ENCODE measurements around the gene RAD54L. TPM values are rescaled to one million over a fixed set of nuclear protein-coding genes. Genes with fewer than 3 reads are reported as not detected.

The RAD54L gene
- total and polyA plus RNA-seq, 3 experiments from 2014 or later: 0.39 to 53.7 (median 50.7) TPM

DNA sequence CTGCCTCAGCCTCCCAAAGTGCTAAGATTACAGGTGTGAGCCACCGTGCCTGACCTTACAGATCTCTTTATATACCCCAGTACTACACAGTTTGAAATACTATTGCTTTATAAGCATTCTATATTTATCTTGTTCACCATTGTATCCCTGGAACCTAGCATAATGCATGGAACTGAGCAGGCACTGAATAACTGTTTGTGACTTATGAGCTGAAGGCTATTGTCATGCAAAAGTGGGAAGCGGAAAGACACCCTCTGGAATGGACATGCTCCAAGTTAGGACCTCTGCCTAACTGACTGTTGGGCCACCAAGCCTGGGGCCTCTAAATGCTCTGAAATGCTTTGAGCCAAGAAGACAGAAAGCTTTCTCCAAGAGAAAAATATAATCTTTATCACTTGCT, 47.7 kb downstream of the RAD54L start:
- Histone ChIP-seq H3K36me3 (ENCODE audit: insufficient read depth, low read length) (peaks cover 9% of the 10 kb centered on the region), H3K4me1 (ENCODE audit: insufficient read depth, low read length) (no peaks in the 10 kb centered on the region), H3K9me3 (ENCODE audit: low read length) (no peaks in the 10 kb centered on the region), H3K27me3 (ENCODE audit: insufficient read depth, low read length, poor library complexity, severe bottlenecking) (no peaks in the 10 kb centered on the region), H3K4me3 (ENCODE audit: low read length) (no peak overlapping the region), H3K27ac (ENCODE audit: low read depth, low read length) (no peak overlapping the region)
- DNase-seq: no peak
- H3K4me3 Mint-ChIP-seq: no peak overlapping the region
- no peaks in the 10 kb centered on the region for H3K27me3 Mint-ChIP-seq
- H3K27ac Mint-ChIP-seq: no peak overlapping the region
- CTCF ChIA-PET: no interaction called here
- H3K4me1 Mint-ChIP-seq: peaks cover 1 to 8% (median 2%) of the 10 kb centered on the region in 3 donors
- H3K9me3 Mint-ChIP-seq: no peaks in the 10 kb centered on the region
- peaks cover 3 to 44% (median 15%) of the 10 kb centered on the region in 3 donors for H3K36me3 Mint-ChIP-seq
- POLR2A ChIA-PET: no interaction called here

GRCh38 chr1:46298387-46298786, 50.8 kb downstream of the RAD54L start:
- no peaks in the 10 kb centered on the region for H3K27me3 ChIP-seq (ENCODE audit: insufficient read depth, low read length, poor library complexity, severe bottlenecking)
- Mint-ChIP-seq H3K36me3 (peaks cover 3 to 40% (median 14%) of the 10 kb centered on the region in 3 donors), H3K4me1 (peaks cover 16 to 34% (median 19%) of the 10 kb centered on the region in 3 donors), H3K27ac (no peak overlapping the region), H3K9me3 (no peaks in the 10 kb centered on the region), H3K4me3 (no peak overlapping the region), H3K27me3 (no peaks in the 10 kb centered on the region)
- no peak overlapping the region for H3K4me3 ChIP-seq (ENCODE audit: low read length)
- no peak overlapping the region for H3K27ac ChIP-seq (ENCODE audit: low read depth, low read length)
- POLR2A ChIA-PET: no interaction called here
- peaks cover 9% of the 10 kb centered on the region for H3K36me3 ChIP-seq (ENCODE audit: insufficient read depth, low read length)
- H3K4me1 ChIP-seq (ENCODE audit: insufficient read depth, low read length): peaks cover 12% of the 10 kb centered on the region
- no peak for DNase-seq
- CTCF ChIA-PET: interaction anchor here (1.0 kb wide), 1 partner anchor 10 kb away, joined by 3 read pairs; no protein-coding TSS in a partner anchor
- H3K9me3 ChIP-seq (ENCODE audit: low read length): no peaks in the 10 kb centered on the region

DNA sequence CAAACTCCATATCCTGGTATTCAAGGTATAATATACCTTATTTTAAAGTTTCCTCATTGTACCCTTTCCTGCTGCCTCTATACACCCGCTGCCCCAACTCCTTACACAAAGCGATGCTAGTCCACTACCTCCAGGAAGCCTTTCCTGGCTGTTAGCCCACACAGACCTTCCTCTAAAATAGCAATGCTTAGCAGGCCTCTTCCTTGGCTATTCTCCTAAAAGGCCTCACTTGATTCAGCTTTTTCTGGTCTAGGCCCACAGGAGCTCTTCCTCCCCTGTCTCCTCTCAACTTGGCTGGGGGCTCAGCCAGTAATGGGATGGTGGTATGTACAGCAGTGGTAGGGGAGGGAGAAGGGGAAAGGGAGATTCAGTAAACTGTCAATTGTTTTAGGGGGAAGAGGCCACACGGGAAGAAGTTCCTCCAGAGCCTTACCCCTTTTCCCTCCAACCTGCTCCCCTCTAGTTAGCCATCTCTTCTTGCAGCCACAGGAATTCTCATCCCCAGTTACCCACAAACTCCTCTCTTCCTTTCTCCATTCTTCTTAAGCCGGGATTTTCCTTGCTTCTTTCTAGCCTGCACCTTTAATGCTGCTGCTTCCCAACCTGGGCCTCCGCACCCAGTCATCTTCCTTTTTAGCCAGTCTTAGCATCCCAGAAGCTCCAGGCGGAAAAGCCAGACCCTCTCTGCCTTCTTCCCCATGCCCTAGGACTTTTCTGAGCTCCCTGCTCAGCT, 53.3 kb downstream of the RAD54L start:
- Mint-ChIP-seq H3K9me3 (no peaks in the 10 kb centered on the region), H3K27me3 (no peaks in the 10 kb centered on the region), H3K36me3 (peaks cover 3 to 39% (median 13%) of the 10 kb centered on the region in 3 donors), H3K27ac (peak overlapping the region; percentile 38 to 99 (median 90)), H3K4me3 (peak overlapping the region; percentile 94 to 99 (median 98)), H3K4me1 (peaks cover 27 to 55% (median 34%) of the 10 kb centered on the region in 3 donors)
- peak overlapping the region; percentile 91 for H3K27ac ChIP-seq (ENCODE audit: low read depth, low read length)
- ChIA-PET CTCF (no interaction called here), POLR2A (interaction anchor here (0.5 kb wide), 1 partner anchor 13 kb away, joined by 3 read pairs; no protein-coding TSS in a partner anchor)
- peaks cover 9% of the 10 kb centered on the region for H3K36me3 ChIP-seq (ENCODE audit: insufficient read depth, low read length)
- H3K4me3 ChIP-seq (ENCODE audit: low read length): peak overlapping the region; percentile 94
- H3K4me1 ChIP-seq (ENCODE audit: insufficient read depth, low read length): peaks cover 26% of the 10 kb centered on the region
- no peaks in the 10 kb centered on the region for H3K9me3 ChIP-seq (ENCODE audit: low read length)
- no peak for DNase-seq
- H3K27me3 ChIP-seq (ENCODE audit: insufficient read depth, low read length, poor library complexity, severe bottlenecking): no peaks in the 10 kb centered on the region

- Histone ChIP-seq H3K9me3 (ENCODE audit: low read length) (no peaks in the 10 kb centered on the region), H3K27me3 (ENCODE audit: insufficient read depth, low read length, poor library complexity, severe bottlenecking) (no peaks in the 10 kb centered on the region), H3K4me3 (ENCODE audit: low read length) (peak overlapping the region; percentile 94), H3K36me3 (ENCODE audit: insufficient read depth, low read length) (peaks cover 9% of the 10 kb centered on the region), H3K4me1 (ENCODE audit: insufficient read depth, low read length) (peaks cover 26% of the 10 kb centered on the region), H3K27ac (ENCODE audit: low read depth, low read length) (peak overlapping the region; percentile 91)
- H3K4me3 Mint-ChIP-seq: peak overlapping the region; percentile 94 to 99 (median 98)
- peaks cover 30 to 60% (median 39%) of the 10 kb centered on the region in 3 donors for H3K4me1 Mint-ChIP-seq
- H3K27me3 Mint-ChIP-seq: no peaks in the 10 kb centered on the region
- peak overlapping the region in 7 of 8 donors; percentile 70 to 99 (median 90) for H3K27ac Mint-ChIP-seq
- no peaks in the 10 kb centered on the region for H3K9me3 Mint-ChIP-seq
- CTCF ChIA-PET: no interaction called here
- H3K36me3 Mint-ChIP-seq: peaks cover 3 to 37% (median 12%) of the 10 kb centered on the region in 3 donors
- POLR2A ChIA-PET: interaction anchor here (0.5 kb wide), 1 partner anchor 13 kb away, joined by 3 read pairs; no protein-coding TSS in a partner anchor
- no peak for DNase-seq
These were observed 53.8 kb downstream of the RAD54L start for GRCh38 chr1:46301406-46301807.

- no peaks in the 10 kb centered on the region for H3K27me3 Mint-ChIP-seq
- H3K9me3 Mint-ChIP-seq: no peaks in the 10 kb centered on the region
- Histone ChIP-seq H3K4me3 (ENCODE audit: low read length) (peak overlapping the region; percentile 94), H3K27ac (ENCODE audit: low read depth, low read length) (peak overlapping the region; percentile 91), H3K4me1 (ENCODE audit: insufficient read depth, low read length) (peaks cover 32% of the 10 kb centered on the region), H3K27me3 (ENCODE audit: insufficient read depth, low read length, poor library complexity, severe bottlenecking) (no peaks in the 10 kb centered on the region), H3K36me3 (ENCODE audit: insufficient read depth, low read length) (peaks cover 9% of the 10 kb centered on the region), H3K9me3 (ENCODE audit: low read length) (no peaks in the 10 kb centered on the region)
- ChIA-PET CTCF (interaction anchor here (1.2 to 2.8 kb wide), 3 partner anchors 38 to 55 kb away, joined by 4 to 21 read pairs (median 12); partner anchors contain the start of genes NSUN4 and RAD54L), POLR2A (interaction anchor here (0.5 to 1.9 kb wide), 3 partner anchors 14 to 55 kb away, joined by 3 to 12 read pairs (median 8); partner anchors contain the start of genes NSUN4 and RAD54L)
- H3K27ac Mint-ChIP-seq: peak overlapping the region; percentile 70 to 99 (median 97)
- peak overlapping the region; percentile 94 to 99 (median 98) for H3K4me3 Mint-ChIP-seq
- H3K4me1 Mint-ChIP-seq: peaks cover 30 to 65% (median 39%) of the 10 kb centered on the region in 3 donors
- H3K36me3 Mint-ChIP-seq: peaks cover 3 to 30% (median 6%) of the 10 kb centered on the region in 3 donors
- DNase-seq: peak; percentile 18 to 66 (median 45)
These were observed 54.5 kb downstream of the RAD54L start for GRCh38 chr1:46301808-46302640.

DNA sequence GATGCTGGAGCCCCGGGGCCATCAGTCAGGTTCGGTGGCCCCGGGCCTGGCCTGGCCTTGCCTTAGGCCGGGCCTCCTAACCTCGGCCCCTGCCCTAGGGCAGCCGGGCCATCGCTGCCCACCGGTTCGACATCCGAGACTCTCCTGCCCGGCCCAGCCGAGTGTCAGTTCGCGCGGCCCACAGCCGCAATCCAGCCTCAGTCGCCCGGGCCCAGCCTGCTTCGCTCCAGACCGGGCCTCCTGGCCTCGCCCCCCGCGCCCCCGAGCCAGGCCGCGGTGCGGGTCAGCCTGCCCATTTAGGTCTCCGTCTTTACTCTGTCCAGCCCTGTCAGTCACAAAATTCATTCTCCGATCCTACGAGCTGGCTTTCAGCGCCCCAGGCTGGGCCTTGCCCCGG, 55.1 kb downstream of the RAD54L start:
- Histone ChIP-seq H3K4me3 (ENCODE audit: low read length) (peak overlapping the region; percentile 94), H3K4me1 (ENCODE audit: insufficient read depth, low read length) (peaks cover 38% of the 10 kb centered on the region), H3K27me3 (ENCODE audit: insufficient read depth, low read length, poor library complexity, severe bottlenecking) (no peaks in the 10 kb centered on the region), H3K27ac (ENCODE audit: low read depth, low read length) (peak overlapping the region; percentile 91), H3K36me3 (ENCODE audit: insufficient read depth, low read length) (peaks cover 4% of the 10 kb centered on the region), H3K9me3 (ENCODE audit: low read length) (no peaks in the 10 kb centered on the region)
- DNase-seq: peak in 1 of 5 donors; percentile 6
- ChIA-PET POLR2A (interaction anchor here (0.7 to 1.9 kb wide), 5 partner anchors 12 to 301 kb away, joined by 3 to 12 read pairs (median 3); partner anchors contain the start of genes MKNK1, NSUN4 and RAD54L), CTCF (interaction anchor here (1.2 to 2.8 kb wide), 6 partner anchors 12 to 57 kb away, joined by 4 to 21 read pairs (median 5); partner anchors contain the start of genes NSUN4 and RAD54L)
- H3K4me1 Mint-ChIP-seq: peaks cover 35 to 70% (median 45%) of the 10 kb centered on the region in 3 donors
- no peaks in the 10 kb centered on the region for H3K9me3 Mint-ChIP-seq
- H3K36me3 Mint-ChIP-seq: peaks cover 0 to 29% (median 2%) of the 10 kb centered on the region in 3 donors
- H3K4me3 Mint-ChIP-seq: peak overlapping the region; percentile 94 to 99 (median 98)
- peak overlapping the region; percentile 90 to 100 (median 97) for H3K27ac Mint-ChIP-seq
- H3K27me3 Mint-ChIP-seq: no peaks in the 10 kb centered on the region

DNA sequence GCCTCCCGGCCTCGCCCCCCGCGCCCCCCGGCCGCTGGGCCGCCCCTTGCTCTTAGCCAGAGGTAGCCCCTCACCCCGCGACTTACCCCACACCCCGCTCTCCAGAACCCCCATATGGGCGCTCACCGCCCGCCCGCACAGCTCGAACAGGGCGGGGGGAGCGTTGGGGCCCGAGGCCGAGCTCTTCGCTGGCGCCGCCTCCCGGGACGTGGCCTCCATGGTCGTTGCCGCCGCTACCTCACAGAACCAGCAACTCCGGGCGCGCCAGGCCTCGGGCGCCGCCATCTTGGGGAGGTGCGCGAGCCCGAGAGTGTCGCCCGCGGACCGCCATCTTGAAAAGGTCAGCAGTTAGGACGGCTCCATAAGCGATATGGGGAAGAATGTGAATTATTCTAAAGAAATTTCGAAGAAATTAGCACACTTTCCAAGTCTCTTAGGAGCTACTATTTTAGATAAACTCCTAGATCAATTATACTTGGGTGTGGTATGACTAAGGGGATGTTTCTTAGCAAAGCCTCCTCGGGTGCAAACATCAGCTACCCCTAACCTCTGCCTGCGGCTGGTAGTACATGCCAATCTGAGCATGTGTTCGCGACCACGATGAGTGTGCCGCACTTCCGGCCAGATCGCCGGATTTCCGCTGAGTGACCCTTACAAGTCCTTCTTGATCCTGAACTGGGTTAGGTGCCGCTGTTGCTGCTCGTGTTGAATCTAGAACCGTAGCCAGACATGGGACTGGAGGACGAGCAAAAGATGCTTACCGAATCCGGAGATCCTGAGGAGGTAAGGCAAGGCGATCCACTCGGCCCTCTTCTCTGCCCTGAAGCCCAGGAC, 55.7 kb downstream of the RAD54L start, which contains the start of the genes LRRC41 and UQCRH:
Gene LRRC41 (minus strand): TSS at position 579 of the 834 bp plus-strand sequence. CDS start 294 bp downstream, at position 285.
Gene UQCRH (plus strand): TSS at position 661 of the 834 bp plus-strand sequence. CDS start 69 bp downstream, at position 730.
- Histone ChIP-seq H3K27me3 (ENCODE audit: insufficient read depth, low read length, poor library complexity, severe bottlenecking) (no peaks in the 10 kb centered on the region), H3K4me1 (ENCODE audit: insufficient read depth, low read length) (peaks cover 44% of the 10 kb centered on the region), H3K27ac (ENCODE audit: low read depth, low read length) (peak within 1 kb of the TSS; percentile 91), H3K36me3 (ENCODE audit: insufficient read depth, low read length) (no peaks in the 10 kb centered on the region), H3K4me3 (ENCODE audit: low read length) (peak within 1 kb of the TSS; percentile 94), H3K9me3 (ENCODE audit: low read length) (no peaks in the 10 kb centered on the region)
- Mint-ChIP-seq H3K4me3 (peak within 1 kb of the TSS; percentile 94 to 99 (median 98)), H3K9me3 (no peaks in the 10 kb centered on the region), H3K27ac (peak within 1 kb of the TSS; percentile 97 to 100 (median 97)), H3K27me3 (no peaks in the 10 kb centered on the region), H3K4me1 (peaks cover 41 to 73% (median 51%) of the 10 kb centered on the region in 3 donors), H3K36me3 (peaks cover 0 to 31% (median 0%) of the 10 kb centered on the region in 3 donors)
- DNase-seq: peak; percentile 87 to 94 (median 92)
- ChIA-PET CTCF (interaction anchor here (1.2 to 2.8 kb wide), 6 partner anchors 13 to 58 kb away, joined by 4 to 21 read pairs (median 5); partner anchors contain the start of genes NSUN4 and RAD54L), POLR2A (interaction anchor here (0.7 to 1.9 kb wide), 5 partner anchors 13 to 301 kb away, joined by 3 to 12 read pairs (median 3); partner anchors contain the start of genes MKNK1, NSUN4 and RAD54L)
